ENCODE results near the gene HSD3B7. TPM values are rescaled to one million over a fixed set of nuclear protein-coding genes. Genes with fewer than 3 reads are reported as not detected.

The HSD3B7 gene
- total RNA-seq, 4 donors from 2014 or later = 10.1 to 26.2 (median 16.0) TPM

- peaks cover 0 to 17% of the 10 kb centered on the region in 2 donors for H3K36me3 ChIP-seq
- peaks cover 0 to 33% (median 4%) of the 10 kb centered on the region in 3 donors for H3K4me1 ChIP-seq
- WGBS, 2 donors (ENCODE audit: low coverage in 1 of 2) = 51 to 74% methylated on average over 2 to 4 of the region's 4 CpGs
- no peaks in the 10 kb centered on the region for H3K9me3 ChIP-seq
- TF ChIP-seq EP300 (IDR thresholded peaks at IDR 0.05) (no peak), POLR2AphosphoS5 (IDR thresholded peaks at IDR 0.05) (no peak), CTCF (IDR thresholded peaks at IDR 0.05) (no peak), POLR2A (IDR thresholded peaks at IDR 0.05) (no peak)
- H3K27ac ChIP-seq = no peak overlapping the region
- ATAC-seq = no peak
- no peak overlapping the region for H3K4me3 ChIP-seq
- no peaks in the 10 kb centered on the region for H3K27me3 ChIP-seq
These were observed 46.3 kb downstream of the HSD3B7 start for GRCh38 chr16:31031276-31031675.

- WGBS, 2 donors (ENCODE audit: low coverage in 1 of 2) = 1 to 2% methylated on average over 18 to 20 of the region's 75 CpGs
- peaks cover 0 to 37% (median 4%) of the 10 kb centered on the region in 3 donors for H3K4me1 ChIP-seq
- H3K27ac ChIP-seq = peak within 1 kb of the TSS; percentile 79 to 96 (median 94)
- H3K4me3 ChIP-seq = peak within 1 kb of the TSS; percentile 70 to 81
- TF ChIP-seq POLR2A (IDR thresholded peaks at IDR 0.05) = no peak
- peak; percentile 73 for TF ChIP-seq POLR2AphosphoS5 (IDR thresholded peaks at IDR 0.05)
- H3K36me3 ChIP-seq = peaks cover 0 to 34% of the 10 kb centered on the region in 2 donors
- H3K9me3 ChIP-seq = no peaks in the 10 kb centered on the region
- H3K27me3 ChIP-seq = no peaks in the 10 kb centered on the region
- peak; percentile 94 for ATAC-seq
These were observed 48.0 kb downstream of the HSD3B7 start, which contains the start of gene STX4 for GRCh38 chr16:31032736-31033708. Gene STX4, plus strand, starts transcription at chr16:31033558. Its CDS starts 248 bp downstream, at chr16:31033806.

GRCh38 chr16:31033709-31034492 is 48.9 kb downstream of the HSD3B7 start:
- no peaks in the 10 kb centered on the region for H3K9me3 ChIP-seq
- peak overlapping the region; percentile 70 to 81 for H3K4me3 ChIP-seq
- H3K27me3 ChIP-seq = no peaks in the 10 kb centered on the region
- H3K27ac ChIP-seq = peak overlapping the region; percentile 34 to 96 (median 94)
- peak in 1 of 2 donors; percentile 23 for TF ChIP-seq POLR2A (IDR thresholded peaks at IDR 0.05)
- TF ChIP-seq CTCF (IDR thresholded peaks at IDR 0.05) = no peak
- TF ChIP-seq POLR2AphosphoS5 (IDR thresholded peaks at IDR 0.05) = no peak
- TF ChIP-seq EP300 (IDR thresholded peaks at IDR 0.05) = no peak
- peaks cover 0 to 43% of the 10 kb centered on the region in 2 donors for H3K36me3 ChIP-seq
- ATAC-seq = peak; percentile 72
- peaks cover 0 to 37% (median 4%) of the 10 kb centered on the region in 3 donors for H3K4me1 ChIP-seq
- 0% methylated on average over 5 of the region's 47 CpGs; no CpG with 5 or more reads in 1 of the 2 donors for WGBS, 2 donors (ENCODE audit: low coverage in 1 of 2)

- no peaks in the 10 kb centered on the region for H3K27me3 ChIP-seq
- H3K4me1 ChIP-seq = peaks cover 0 to 37% (median 4%) of the 10 kb centered on the region in 3 donors
- TF ChIP-seq CTCF (IDR thresholded peaks at IDR 0.05) = no peak
- TF ChIP-seq POLR2AphosphoS5 (IDR thresholded peaks at IDR 0.05) = no peak
- H3K9me3 ChIP-seq = no peaks in the 10 kb centered on the region
- no peak for ATAC-seq
- no peak overlapping the region for H3K27ac ChIP-seq
- no peak overlapping the region for H3K4me3 ChIP-seq
- H3K36me3 ChIP-seq = peaks cover 0 to 68% of the 10 kb centered on the region in 2 donors
- WGBS, 2 donors (ENCODE audit: low coverage in 1 of 2) = 65 to 95% methylated on average over 2 of the region's 2 CpGs
These were observed 51.7 kb downstream of the HSD3B7 start for GRCh38 chr16:31036691-31037090.

Small RNAs within 50 kb of the gene (small RNA-seq; reads per million reads assigned to genes)
- 0 reads per million in 4 donors for gene AC135048.1

Other genes with a start within 250 kb of the HSD3B7 start
- gene PHKG2, start 236.8 kb upstream of the HSD3B7 start, total RNA-seq = 10 to 100 TPM; 19.4 to 29.0 (median 23.4) TPM
- 1 to 10 TPM in 2 of 4 donors, not detected in 2; 1.3 to 1.9 TPM for gene CFAP119, start 223.1 kb upstream of the HSD3B7 start, total RNA-seq
- 100 to 1,000 TPM in 1 of 4 donors, 10 to 100 TPM in 3; 76.4 to 108 (median 80.6) TPM for gene RNF40, start 222.9 kb upstream of the HSD3B7 start, total RNA-seq
- 10 to 100 TPM; 12.3 to 16.5 (median 14.5) TPM for gene ZNF629, start 198.0 kb upstream of the HSD3B7 start, total RNA-seq
- gene BCL7C, start 91.1 kb upstream of the HSD3B7 start, total RNA-seq = 10 to 100 TPM; 39.2 to 48.7 (median 42.0) TPM
- gene CTF1, start 88.6 kb upstream of the HSD3B7 start, total RNA-seq = 10 to 100 TPM in 1 of 4 donors, 1 to 10 TPM in 3; 5.1 to 14.6 (median 6.2) TPM
- 10 to 100 TPM in 3 of 4 donors, 1 to 10 TPM in 1; 10.0 to 23.5 (median 11.9) TPM for gene FBXL19, start 61.6 kb upstream of the HSD3B7 start, total RNA-seq
- 10 to 100 TPM; 23.7 to 51.5 (median 40.0) TPM for gene ORAI3, start 36.1 kb upstream of the HSD3B7 start, total RNA-seq
- gene SETD1A, start 27.5 kb upstream of the HSD3B7 start, total RNA-seq = 10 to 100 TPM in 2 of 4 donors, 1 to 10 TPM in 2; 5.5 to 12.9 (median 10.1) TPM
- gene STX1B, start 25.4 kb downstream of the HSD3B7 start, total RNA-seq = 1 to 10 TPM in 2 of 4 donors, under 1 TPM in 1, not detected in 1; 0.54 to 3.3 (median 1.9) TPM
- 10 to 100 TPM; 32.2 to 40.6 (median 37.2) TPM for gene STX4, start 48.4 kb downstream of the HSD3B7 start, total RNA-seq
- 10 to 100 TPM in 3 of 4 donors, 1 to 10 TPM in 1; 8.6 to 22.5 (median 12.6) TPM for gene ZNF668, start 89.0 kb downstream of the HSD3B7 start, total RNA-seq
- 10 to 100 TPM; 10.9 to 16.9 (median 13.6) TPM for gene ZNF646, start 89.2 kb downstream of the HSD3B7 start, total RNA-seq
- 1 to 10 TPM in 3 of 4 donors, under 1 TPM in 1; 0.25 to 4.4 (median 2.6) TPM for gene PRSS53, start 103.7 kb downstream of the HSD3B7 start, total RNA-seq
- 100 to 1,000 TPM in 3 of 4 donors, 10 to 100 TPM in 1; 93.6 to 119 (median 107) TPM for gene VKORC1, start 109.6 kb downstream of the HSD3B7 start, total RNA-seq
- gene BCKDK, start 123.2 kb downstream of the HSD3B7 start, total RNA-seq = 10 to 100 TPM; 26.5 to 70.2 (median 39.8) TPM
- gene KAT8, start 132.5 kb downstream of the HSD3B7 start, total RNA-seq = 10 to 100 TPM; 65.6 to 81.4 (median 72.3) TPM
- gene PRSS8, start 150.5 kb downstream of the HSD3B7 start, total RNA-seq = 1 to 10 TPM in 1 of 4 donors, not detected in 3; 4.1 TPM
- gene PRSS36, start 164.9 kb downstream of the HSD3B7 start, total RNA-seq = 10 to 100 TPM in 1 of 4 donors, 1 to 10 TPM in 2, under 1 TPM in 1; 0.17 to 15.3 (median 3.7) TPM
- gene FUS, start 194.9 kb downstream of the HSD3B7 start, total RNA-seq = 10 to 100 TPM; 12.5 to 69.9 (median 40.0) TPM
- gene PYCARD, start 217.6 kb downstream of the HSD3B7 start, total RNA-seq = 10 to 100 TPM in 2 of 4 donors, 1 to 10 TPM in 2; 3.9 to 21.8 (median 11.3) TPM
- gene TRIM72, start 228.9 kb downstream of the HSD3B7 start, total RNA-seq = under 1 TPM in 2 of 4 donors, not detected in 2; under 0.01 to 0.08 TPM
- under 1 TPM in 1 of 4 donors, not detected in 3; 0.93 TPM for gene PYDC1, start 231.9 kb downstream of the HSD3B7 start, total RNA-seq

Data from gastroesophageal sphincter (tissue), 4 donors.